Measurements from ENCODE around the gene CAPZA2.

CAPZA2 gene

GRCh38 chr7:116876664-116877442 lies 14.5 kb downstream of the CAPZA2 start:
- no peak overlapping the region for H3K27ac ChIP-seq
- TF ChIP-seq ZFX (IDR thresholded peaks at IDR 0.05; ENCODE audit: borderline replicate concordance): no peak

GRCh38 chr7:116877443-116878217 lies 15.2 kb downstream of the CAPZA2 start:
- TF ChIP-seq CTCF (IDR thresholded peaks at IDR 0.05) (no peak), ZFX (IDR thresholded peaks at IDR 0.05; ENCODE audit: borderline replicate concordance) (no peak)
- H3K27ac ChIP-seq: no peak overlapping the region

- TF ChIP-seq CTCF (IDR thresholded peaks at IDR 0.05): no peak
- TF ChIP-seq ZFX (IDR thresholded peaks at IDR 0.05; ENCODE audit: borderline replicate concordance): no peak
- no peak overlapping the region for H3K27ac ChIP-seq
Measured at GRCh38 chr7:116884691-116885090, 22.3 kb downstream of the CAPZA2 start.

- H3K27ac ChIP-seq: no peak overlapping the region
- TF ChIP-seq CTCF (IDR thresholded peaks at IDR 0.05) (no peak), ZFX (IDR thresholded peaks at IDR 0.05; ENCODE audit: borderline replicate concordance) (no peak)
Measured at GRCh38 chr7:116885724-116886123, 23.3 kb downstream of the CAPZA2 start.

- no peak overlapping the region for H3K27ac ChIP-seq
- TF ChIP-seq ZFX (IDR thresholded peaks at IDR 0.05; ENCODE audit: borderline replicate concordance): no peak
- TF ChIP-seq CTCF (IDR thresholded peaks at IDR 0.05): no peak
Measured at GRCh38 chr7:116886543-116887156, 24.3 kb downstream of the CAPZA2 start.

GRCh38 chr7:116888895-116889294 lies 26.5 kb downstream of the CAPZA2 start:
- TF ChIP-seq ZFX (IDR thresholded peaks at IDR 0.05; ENCODE audit: borderline replicate concordance) (no peak), CTCF (IDR thresholded peaks at IDR 0.05) (no peak)
- no peak overlapping the region for H3K27ac ChIP-seq

GRCh38 chr7:116895849-116896248 lies 33.5 kb downstream of the CAPZA2 start:
- no peak for TF ChIP-seq ZFX (IDR thresholded peaks at IDR 0.05; ENCODE audit: borderline replicate concordance)
- no peak for TF ChIP-seq CTCF (IDR thresholded peaks at IDR 0.05)
- H3K27ac ChIP-seq: no peak overlapping the region

Data from 22Rv1 (cell line).